Stimulated activated CD8-positive, alpha-beta memory T cell treated with anti-CD3 and anti-CD28 coated beads, Interleukin-7, amount 100 ng/mL, for 48 hours (primary cell): ENCODE data around the gene NEDD8.
"Not testable (repeated sequence)": the region's sequence is repeated elsewhere in the genome, so short reads cannot be mapped to it uniquely, and the experiment has no call there.

ENCODE experiments used
- DNase-seq, 2 donors: peaks; one replicate each; pipeline ENCODE4 v3.0.0-alpha.2; 2020; ENCODE audit warnings: low read depth in 1 of 2; ENCODE audit errors: extremely low read depth in 1 of 2

NEDD8 gene

GRCh38 chr14:24249230-24250021 is 17.3 kb upstream of the NEDD8 start:
- no peak for DNase-seq

- DNase-seq: no peak
These were observed 15.3 kb upstream of the NEDD8 start for GRCh38 chr14:24247422-24247821.

- DNase-seq: no peak
These were observed 14.6 kb upstream of the NEDD8 start for GRCh38 chr14:24246765-24247212.

- DNase-seq: not testable (repeated sequence)
These were observed 13.2 kb upstream of the NEDD8 start for GRCh38 chr14:24245350-24245749.

- no peak for DNase-seq
These were observed 11.2 kb upstream of the NEDD8 start for GRCh38 chr14:24243336-24243836.

- peak; percentile 89 to 90 for DNase-seq
These were observed 9.8 kb upstream of the NEDD8 start for GRCh38 chr14:24241829-24242443.

GRCh38 chr14:24240110-24240918 is 8.1 kb upstream of the NEDD8 start:
- DNase-seq: no peak

- DNase-seq: no peak
These were observed 6.4 kb upstream of the NEDD8 start for GRCh38 chr14:24238527-24239037.

GRCh38 chr14:24238123-24238522 is 6.0 kb upstream of the NEDD8 start:
- no peak for DNase-seq

- no peak for DNase-seq
These were observed 5.3 kb upstream of the NEDD8 start for GRCh38 chr14:24237463-24237955.

- no peak for DNase-seq
These were observed 4.7 kb upstream of the NEDD8 start for GRCh38 chr14:24236689-24237462.

GRCh38 chr14:24235804-24236688 is 3.9 kb upstream of the NEDD8 start:
- no peak for DNase-seq

GRCh38 chr14:24234095-24235005 is 2.2 kb upstream of the NEDD8 start:
- DNase-seq: no peak

- DNase-seq: no peak
These were observed 1.3 kb upstream of the NEDD8 start for GRCh38 chr14:24233538-24233866.

- DNase-seq: no peak
These were observed 724 bp upstream of the NEDD8 start, which contains the start of gene GMPR2 for GRCh38 chr14:24232645-24233537. Gene GMPR2, plus strand, starts transcription at chr14:24232929. Its CDS starts 325 bp downstream, at chr14:24233254.

GRCh38 chr14:24231263-24232120 is 675 bp downstream of the NEDD8 start:
- no peak for DNase-seq
